Measurements from ENCODE around the gene ERCC8. TPM values are rescaled to one million over a fixed set of nuclear protein-coding genes. Genes with fewer than 3 reads are reported as not detected.

ERCC8 gene
- 27.7 and 28.2 TPM in 2 replicates for total RNA-seq

GRCh38 chr5:60944904-60945812 is at the start of gene ERCC8, which contains the start of gene NDUFAF2:
Gene ERCC8 (minus strand): TSS chr5:60945070. CDS start chr5:60945008, 62 bp downstream.
Gene NDUFAF2 (plus strand): TSS chr5:60945205. CDS start chr5:60945256, 51 bp downstream.

GRCh38 chr5:60843936-60844905 is 100.6 kb downstream of the ERCC8 start, which contains the start of gene ELOVL7:
Gene ELOVL7 (minus strand): TSS chr5:60844269. CDS start chr5:60787397, 56,872 bp downstream.

Other genes with a start within 250 kb of the ERCC8 start
- 3.1 and 5.1 TPM in 2 replicates for gene DEPDC1B, start 244.9 kb downstream of the ERCC8 start, total RNA-seq
- 0.13 and 0.22 TPM in 2 replicates for gene ELOVL7, start 100.8 kb downstream of the ERCC8 start, total RNA-seq
- gene NDUFAF2, start 135 bp upstream of the ERCC8 start, total RNA-seq, result 31.8 and 34.1 TPM in 2 replicates
- 48.1 TPM in 2 replicates for gene SMIM15, start 217.4 kb upstream of the ERCC8 start, total RNA-seq